ENCODE data around the gene EYS.
"Not testable (repeated sequence)": the region's sequence is repeated elsewhere in the genome, so short reads cannot be mapped to it uniquely, and the experiment has no call there.

The EYS gene

DNA sequence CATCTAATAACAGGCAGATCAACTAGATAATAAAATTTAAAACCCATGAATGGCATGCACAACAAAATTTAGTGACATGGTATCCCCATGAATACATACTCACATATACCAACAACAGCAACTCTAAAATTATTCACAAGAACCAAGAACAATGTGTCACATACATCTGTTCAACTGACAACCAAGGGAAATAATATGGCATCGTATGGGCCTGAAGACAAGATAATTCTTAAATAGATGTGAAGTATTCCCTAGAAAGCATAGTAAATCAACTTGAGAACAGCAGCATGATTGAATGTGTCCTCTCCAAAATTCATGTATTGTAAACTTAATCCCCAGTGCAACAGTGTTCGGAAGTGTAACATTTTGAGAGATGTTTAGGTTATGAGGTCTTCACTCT is 635.5 kb downstream of the EYS start:
- no peak for DNase-seq

DNA sequence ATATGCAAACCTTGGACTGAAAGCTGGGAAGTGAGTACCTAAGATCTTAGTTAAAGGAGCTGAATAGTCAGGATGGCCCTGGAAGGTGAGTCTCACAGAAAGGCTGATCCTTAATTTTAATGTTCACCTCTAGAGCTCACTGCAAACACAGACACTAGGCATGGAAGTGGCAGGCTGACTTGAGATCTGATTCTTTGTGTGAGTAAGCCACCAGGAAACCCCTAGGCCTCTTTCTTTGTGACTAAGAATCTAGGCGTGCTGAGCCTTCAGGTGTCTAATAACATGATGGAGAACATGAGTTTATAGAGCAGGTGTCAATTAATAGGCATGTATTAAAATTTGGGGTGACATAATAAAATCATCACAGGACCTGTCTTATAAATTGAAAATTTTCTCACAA is 642.2 kb downstream of the EYS start:
- DNase-seq, result no peak

DNA sequence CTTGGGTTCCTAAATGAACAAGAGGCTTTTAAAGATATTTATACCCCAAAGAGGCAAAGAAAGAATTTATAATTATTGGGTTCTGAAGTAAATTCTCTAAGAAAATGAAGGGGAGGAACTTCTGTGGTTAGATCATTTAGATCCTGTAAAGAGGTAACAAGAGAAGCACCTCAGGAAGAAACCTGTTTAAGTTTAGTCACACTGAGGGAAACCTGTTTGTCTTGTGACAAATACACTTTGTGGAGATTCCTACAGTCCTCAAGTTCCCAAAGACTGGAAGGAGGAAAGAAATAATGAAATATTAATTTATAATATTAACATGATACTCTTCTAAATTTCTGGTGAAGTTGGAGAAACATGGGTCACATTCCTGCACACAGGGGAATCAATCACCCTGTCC is 647.5 kb downstream of the EYS start:
- no peak for DNase-seq

DNA sequence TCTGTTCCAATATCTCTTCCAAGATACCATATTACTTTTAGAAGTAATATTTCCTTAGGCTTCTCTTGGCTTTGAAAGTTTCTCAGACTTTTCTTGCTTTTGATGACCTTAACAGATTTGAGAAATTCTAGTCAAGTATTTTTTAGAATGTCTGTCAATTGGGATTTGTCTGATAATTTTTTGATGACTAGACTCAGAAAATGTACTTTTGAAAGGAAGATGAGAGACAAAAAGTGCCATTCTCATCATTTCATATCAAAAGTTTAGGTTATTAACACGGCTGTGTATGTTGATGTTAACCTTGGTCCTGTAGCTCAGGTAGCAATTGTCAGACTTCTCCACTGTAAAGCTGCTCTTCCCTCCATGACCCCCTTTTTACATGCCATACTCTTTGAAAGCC is 651.5 kb downstream of the EYS start:
- DNase-seq, result no peak

DNA sequence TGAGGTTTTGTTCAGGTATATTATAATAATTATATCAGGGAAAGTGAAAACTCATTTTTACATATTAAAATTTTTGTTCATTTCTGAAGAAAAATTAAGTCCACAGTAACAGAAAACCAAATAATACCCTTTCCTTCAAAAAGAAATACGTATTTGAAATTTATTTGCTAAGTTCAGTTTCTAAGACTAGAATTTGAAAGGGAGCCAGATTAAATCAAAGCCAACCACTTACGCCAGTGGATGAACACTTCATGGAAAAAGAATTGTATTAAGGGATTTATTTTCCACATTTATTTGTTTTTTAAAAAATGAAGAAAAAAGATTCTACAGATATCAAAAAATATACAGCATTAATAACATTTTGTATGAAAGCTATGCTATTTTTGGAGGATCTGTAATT is 654.4 kb downstream of the EYS start:
- no peak for DNase-seq

DNA sequence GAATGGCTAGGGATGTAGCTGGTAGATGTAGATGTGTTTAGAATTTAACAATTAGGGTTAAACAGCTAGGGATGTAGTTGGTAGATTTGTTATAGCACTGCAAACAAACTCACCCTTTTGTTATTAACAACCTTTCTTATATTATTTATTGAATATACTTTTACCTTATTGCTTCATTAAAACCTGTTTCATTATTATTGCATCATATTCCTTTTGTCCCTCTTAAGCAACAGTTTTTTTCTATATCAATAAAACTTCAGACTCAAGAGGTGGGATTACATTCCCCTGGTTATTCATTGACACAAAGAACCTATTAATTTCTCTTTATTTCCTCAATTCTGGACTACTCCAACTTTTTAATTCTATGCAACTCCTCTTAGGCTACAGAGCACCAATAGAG is 661.2 kb downstream of the EYS start:
- DNase-seq, result no peak

DNA sequence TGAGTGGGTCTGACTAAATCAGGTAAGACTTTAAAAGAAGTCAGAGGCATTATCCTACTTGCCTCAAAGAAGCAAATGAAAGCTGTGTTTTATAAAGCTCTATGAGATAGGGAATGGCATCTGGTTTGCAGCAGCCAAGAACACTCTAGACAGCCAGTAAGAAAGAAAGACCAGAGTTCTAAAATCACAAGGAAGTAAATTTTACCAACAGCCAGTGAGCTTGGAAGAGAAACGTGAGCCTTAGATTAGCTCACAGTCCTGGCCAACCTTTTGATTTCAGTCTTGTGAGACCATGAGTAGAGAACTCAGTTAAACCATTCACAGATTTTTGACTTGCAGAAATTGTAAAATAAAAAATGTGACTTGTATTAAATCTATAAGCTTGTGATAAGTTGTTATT is 693.0 kb downstream of the EYS start:
- DNase-seq, result no peak

DNA sequence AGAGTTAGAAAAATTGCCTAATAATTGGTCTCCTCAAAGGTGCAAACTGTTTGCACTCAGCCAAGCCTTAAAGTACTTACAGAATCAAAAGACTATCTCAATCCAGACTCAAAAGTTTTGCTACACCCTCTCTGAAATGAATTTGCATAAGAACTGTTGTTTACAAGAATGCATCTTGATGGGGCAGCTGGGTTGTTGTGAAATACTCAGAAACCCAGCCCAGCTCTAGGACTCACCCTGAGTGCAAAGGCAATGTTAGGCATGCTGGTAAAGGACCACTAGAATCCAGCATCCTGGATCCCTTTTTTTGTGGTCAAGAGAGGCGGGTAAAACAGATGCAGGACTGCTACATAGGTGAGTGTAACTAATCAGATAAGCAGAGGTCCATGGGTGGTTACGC is 700.2 kb downstream of the EYS start:
- DNase-seq, result no peak

DNA sequence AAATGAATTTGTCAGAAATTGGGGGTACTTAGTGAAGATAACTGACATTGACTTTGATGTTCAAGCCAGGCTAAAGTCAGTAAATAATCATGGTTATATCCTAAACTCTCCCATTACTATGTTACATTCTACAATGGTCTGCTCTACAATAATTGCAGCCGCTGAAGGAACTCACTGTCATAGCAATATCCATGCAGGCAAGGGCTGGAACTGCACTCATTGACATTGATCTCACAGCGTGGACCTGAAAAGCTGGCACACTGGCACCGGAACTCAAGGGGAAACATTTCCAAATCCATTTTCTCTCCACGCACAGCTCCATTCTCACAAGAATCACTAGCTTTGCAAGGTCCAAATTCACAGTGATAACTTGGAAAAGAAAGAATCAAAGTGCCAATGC is 702.7 kb downstream of the EYS start:
- no peak for DNase-seq

DNA sequence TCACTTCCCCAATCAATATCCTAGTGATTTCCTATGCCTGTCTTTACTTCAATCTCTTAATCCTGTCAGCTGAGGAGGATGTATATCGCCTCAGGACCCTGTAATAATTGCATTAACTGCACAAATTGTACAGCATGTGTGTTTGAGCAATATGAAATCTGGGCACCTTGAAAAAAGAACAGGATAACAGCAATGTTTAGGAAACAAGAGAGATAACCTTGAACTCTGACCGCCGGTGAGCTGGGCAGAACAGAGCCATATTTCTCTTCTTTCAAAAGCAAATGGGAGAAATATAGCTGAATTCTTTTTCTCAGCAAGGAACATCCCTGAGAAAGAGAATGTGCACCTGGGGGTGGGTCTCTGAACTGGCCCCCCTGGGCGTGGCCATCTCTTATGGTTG is 704.1 kb downstream of the EYS start:
- not testable (repeated sequence) for DNase-seq

DNA sequence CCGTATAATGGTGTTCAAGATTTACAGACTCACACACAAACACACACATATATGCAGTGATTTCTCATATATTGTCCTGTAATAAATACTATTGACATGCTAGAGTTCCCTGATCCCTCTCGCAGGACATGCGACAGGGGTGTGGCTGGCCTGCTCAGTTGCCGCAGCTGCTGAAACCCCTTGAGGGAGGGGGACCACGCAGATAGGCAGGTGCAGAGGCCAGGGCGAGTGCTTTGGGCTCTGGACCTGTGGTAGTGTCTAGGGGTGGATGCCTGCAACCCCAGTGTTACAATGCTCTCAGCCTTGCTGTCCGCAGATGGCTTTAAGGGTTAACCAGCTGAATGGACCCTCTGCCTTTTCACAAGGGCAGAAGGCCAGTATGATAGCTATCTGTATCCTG is 706.2 kb downstream of the EYS start:
- no peak for DNase-seq

DNA sequence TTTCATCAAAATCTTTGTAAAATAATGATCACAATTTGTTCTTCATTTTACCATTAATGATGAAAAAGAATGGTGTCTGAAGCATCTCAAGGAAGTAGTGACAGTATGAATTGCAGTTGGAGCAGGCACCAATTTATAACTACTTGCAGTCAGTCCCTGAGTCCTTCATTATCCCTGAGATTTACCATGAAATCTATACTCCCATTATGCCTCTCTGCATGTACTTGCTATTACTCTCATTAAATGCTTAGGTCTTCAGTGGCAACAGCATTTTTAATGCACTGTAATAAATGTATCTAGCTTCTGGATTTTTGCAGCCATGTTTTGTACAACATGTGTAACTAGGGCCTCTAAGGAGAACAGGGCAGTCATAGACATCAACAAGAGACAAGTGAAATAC is 708.8 kb downstream of the EYS start:
- no peak for DNase-seq

DNA sequence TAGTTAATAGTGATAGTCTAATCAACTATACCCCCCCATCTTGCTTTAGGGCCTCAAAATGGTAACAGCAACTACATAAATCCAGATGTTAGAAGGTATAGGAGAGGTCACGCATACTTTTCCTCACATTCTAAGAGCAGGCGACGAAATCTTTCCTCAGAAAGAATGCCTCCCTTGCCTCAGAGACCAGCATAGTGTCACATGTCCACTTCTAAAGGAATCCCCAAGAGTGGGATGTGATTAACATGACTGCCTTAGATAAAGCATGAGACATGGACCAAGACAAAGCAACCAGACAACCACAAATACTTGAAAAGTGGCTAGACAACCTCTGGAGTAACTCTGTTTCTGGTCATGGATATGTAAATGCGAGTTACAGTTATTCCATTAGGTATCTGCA is 710.7 kb downstream of the EYS start:
- DNase-seq, result no peak

DNA sequence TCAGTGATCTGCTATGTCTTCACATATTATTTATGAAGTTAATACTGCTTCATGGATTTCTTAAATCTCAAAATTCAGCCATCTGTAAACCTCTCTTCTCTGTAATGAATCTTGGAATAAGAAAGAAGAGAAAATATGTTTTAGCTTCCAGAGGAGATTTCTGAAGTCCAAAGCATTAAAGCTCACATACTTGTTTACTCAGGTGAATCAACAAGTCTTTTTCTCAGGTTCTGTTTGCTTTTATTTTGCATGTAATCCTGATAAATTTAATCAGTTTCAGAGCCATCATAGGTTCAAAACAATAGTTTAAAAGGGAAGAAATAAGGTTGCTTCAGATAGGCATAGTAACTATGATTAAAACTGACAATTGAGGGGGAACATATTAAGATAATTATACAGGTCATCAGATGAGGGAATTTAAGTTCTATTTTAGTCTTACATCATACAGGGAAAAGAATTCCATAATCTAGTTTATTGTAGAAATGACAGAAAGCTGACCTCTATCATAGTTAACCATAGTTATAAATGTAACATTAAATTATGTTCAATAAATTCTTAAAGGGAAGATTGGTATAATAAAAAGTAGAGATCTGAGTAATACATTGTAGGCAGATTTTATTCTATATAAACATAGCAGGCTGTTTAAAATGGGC is 716.2 kb downstream of the EYS start:
- DNase-seq, result no peak

DNA sequence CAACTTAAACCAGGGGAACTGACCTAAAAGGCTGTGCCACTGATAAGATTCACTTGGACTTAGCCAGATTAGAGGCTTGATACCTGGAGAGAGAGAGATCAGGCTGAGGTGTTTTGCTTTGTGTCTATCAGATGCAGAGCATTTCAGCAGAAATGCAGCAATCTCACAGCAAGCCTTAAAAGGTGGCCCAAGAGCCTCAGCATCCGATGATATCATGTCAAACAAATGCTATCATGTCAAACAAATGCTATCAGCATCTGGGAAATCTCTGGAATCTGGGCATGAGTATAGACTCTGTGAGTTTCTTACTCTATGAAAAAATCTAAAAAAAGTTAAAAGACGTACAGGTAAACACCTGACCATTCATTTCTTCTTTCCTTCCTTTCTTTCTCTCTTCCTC is 718.9 kb downstream of the EYS start:
- DNase-seq, result no peak

DNA sequence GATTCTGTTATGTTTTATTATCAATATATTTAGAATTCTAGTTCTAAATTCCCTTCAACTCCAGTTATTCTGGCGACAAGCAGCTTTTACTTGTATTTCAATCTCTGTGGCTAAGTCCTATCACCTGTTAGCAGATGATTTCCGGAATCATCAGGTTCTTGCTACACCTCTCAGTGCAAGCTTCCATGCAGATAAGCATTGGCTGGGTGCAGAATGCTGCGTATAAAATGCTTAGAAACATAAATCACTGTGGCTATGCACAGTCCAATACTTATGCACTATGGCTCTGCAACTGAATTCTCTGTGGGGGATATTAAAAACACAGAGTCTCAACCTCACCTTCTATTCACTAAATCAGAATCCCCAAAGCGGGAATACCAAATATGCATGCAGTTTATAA is 720.0 kb downstream of the EYS start:
- DNase-seq, result no peak

DNA sequence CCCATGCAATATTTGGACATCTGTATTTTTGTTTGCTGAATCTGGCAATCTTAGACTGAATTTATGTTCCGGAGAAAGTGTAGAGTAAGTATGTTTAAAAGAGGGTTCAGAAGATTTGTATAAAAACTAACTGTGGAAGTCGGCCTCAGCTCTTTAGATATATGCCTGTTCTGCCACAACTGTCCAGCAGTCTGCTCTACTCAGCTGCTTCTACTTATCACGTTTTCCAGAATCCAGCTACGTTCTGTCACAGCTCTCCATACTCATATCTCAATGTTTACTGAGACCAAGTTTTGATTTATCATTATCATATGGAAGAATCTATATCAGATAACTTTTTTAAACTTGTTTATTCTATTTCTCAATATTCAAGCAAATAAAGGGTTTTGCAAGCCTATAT is 721.3 kb downstream of the EYS start:
- DNase-seq, result no peak

DNA sequence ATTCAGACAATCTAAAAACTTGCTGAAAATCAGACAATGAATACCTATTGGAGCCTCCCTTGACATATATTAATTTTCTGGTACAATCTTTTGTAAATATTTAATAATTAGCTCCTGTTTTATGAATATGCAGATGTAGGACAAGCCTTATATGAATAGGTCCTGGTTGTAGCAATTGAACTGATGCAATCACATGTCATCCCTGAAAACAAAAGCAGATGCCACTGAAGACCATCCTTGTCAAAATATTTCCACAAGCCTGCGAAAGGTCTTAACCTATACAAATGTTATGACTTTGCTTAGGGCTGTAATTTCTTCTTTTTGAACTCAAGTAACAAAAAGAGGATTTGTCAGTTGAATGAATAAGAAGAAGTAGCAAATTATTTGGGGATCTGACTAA is 722.1 kb downstream of the EYS start:
- no peak for DNase-seq

DNA sequence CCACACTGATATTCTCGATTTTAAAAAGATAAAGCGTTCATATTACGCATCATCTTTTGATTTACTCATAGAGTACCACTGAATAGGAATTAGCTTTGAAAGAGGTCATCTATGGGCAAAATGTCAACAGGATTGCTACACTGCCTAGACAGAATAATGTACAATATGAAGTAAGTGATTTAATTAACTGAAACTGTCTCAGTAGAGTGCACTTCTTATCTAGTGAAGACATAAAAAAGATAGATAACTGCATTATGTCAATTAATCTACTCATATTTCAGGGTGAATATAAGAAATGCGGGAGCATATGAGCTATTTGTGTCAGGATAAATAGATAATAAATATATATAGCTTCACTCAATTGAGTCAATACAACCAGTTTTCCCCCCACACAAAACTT is 723.9 kb downstream of the EYS start:
- no peak for DNase-seq

DNA sequence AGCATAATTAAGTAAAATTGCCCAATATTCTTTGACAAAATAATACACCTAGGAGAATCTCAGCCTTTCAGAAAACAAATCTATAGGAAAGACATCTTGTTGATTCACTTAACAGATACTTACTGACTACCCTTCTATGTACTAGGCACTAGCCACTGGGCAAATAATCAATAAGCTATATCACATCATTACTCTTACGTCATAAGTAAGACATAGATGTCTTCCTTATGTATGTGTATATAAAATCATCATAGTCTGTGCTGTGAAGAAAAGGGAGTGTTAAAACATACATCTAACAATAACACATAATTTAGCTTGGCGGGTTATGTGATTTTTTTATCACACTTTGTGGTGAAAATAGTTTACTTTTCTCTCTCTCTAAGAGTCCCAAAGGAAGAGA is 733.9 kb downstream of the EYS start:
- no peak for DNase-seq

DNA sequence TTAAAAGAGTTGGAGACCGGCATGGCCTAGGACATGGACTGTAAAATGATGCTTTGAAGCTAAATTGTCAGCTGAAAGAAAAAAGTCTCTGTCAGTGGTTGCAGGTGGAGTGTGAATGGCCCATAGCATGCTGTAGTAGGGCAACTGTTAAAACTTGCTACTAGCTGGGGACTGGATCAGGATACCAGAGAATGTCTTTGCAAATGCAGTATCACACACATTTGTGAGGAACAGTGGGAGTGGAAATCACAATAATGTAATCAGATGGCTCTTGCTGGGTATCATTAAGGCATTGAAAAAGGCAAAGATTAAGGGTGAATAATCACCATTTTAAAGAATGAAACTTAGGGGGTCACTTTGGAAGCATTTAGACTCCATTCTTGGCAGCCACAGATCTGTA is 737.9 kb downstream of the EYS start:
- no peak for DNase-seq

DNA sequence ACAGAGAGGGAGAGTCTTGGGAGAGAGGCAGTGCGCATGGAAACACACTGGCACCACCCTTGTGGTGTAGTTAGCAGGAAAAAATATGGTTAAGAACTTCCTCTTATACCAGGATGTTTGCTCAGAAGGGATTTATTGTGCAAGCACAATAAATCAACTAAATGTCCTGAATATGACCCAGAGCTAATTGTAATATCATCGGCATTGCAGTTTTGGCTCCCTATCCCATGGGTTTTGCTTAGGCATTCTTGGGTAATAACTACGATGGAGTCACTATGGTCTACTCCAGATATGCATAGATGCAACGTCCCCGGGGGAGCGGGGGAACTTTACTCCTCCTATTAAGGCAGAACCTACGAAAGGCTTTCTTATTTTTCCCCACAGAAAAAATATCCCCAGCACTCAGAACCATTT is 751.6 kb downstream of the EYS start:
- peak; percentile 12 to 16 for DNase-seq

DNA sequence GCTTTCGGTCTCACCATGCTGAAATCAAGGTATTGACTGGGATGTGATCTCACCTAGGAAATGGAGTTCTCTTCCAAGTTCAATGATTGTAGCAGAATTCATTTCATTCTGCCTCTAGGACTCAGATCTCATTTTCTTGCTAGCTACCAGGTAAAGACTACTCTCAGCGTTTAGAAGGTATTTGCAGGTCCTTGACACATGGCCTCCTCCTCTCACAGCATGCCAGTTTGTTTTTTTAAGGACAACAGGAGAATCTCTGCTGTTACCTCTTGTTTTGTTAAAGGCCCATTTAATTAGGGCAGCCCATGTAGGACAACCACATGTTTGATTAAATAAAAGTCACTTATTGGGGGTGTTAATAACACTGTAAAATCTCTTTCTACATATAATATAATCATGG is 757.8 kb downstream of the EYS start:
- DNase-seq, result no peak

DNA sequence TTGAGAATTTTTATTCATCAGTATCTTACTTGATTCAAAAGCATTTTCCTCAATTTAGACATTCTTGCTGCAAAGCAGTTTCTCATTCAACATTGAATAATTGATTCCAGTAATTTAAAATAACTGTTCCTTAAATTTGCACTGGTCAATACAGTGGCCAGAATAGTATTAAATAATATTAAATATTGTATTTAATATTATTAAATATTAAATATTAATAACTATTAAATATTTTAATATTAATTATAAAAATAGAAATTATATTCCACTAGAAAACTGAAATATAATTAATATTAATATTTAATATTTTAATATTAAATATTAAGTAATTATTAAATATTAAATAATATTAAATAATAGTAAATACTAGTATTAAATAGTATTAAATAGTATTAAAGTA is 758.8 kb downstream of the EYS start:
- no peak for DNase-seq

DNA sequence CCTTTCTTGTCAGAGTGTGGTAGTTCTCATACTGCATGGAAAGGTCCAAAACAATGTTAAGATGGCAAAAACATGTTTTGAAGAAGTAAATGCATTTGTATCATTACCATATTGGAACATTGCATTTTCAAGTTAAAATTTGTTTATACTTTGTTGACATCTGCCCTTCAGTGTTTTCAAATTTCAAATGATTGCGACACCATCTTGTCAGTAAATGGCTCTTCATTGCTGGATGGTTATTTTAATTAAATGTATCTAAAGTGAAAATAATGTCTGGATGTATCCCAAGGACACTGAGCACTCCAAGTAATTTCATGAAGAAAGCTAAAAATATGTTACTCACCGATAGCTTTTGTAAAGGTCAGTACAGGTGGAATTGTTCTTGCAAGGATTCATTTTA is 761.6 kb downstream of the EYS start:
- no peak for DNase-seq

DNA sequence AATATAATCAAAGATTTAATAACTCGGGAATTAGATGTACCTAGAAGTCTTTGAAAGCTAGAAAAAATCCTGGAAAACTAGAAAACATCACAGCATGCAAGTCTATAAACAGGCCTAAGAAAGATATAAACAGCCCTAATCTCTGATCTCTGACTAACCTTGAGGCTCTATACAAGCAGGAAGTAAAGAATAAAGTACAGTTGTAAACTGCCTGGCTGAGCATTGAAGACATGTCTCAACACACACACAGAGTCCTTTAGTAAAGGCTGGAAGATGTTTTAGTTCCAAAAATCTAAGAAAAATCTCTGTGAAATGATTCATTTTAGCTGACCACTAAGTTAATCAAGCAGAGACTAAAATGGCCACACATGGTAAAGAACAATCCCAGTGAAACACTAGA is 774.5 kb downstream of the EYS start:
- no peak for DNase-seq
